Measurements from ENCODE around the gene SATB2.

Gene SATB2

DNA sequence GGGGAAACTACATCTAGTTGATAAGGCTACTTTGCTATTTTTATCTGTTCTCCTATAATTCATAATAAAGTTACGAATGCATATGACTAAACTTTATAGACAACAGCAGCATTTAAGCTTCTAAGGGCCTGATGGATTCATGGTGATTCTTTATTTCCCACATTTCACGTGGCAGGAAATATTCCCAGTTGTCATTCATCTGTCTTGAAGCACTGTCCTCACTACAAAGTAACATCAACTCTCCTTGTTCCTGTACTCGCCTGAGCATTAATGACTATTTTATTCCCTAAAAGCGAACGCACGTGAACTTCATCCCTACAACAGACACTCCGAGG lies 2.6 kb downstream of the SATB2 start:
- H3K36me3 ChIP-seq (ENCODE audit: insufficient read depth, low read length): no peaks in the 10 kb centered on the region
- no peaks in the 10 kb centered on the region for H3K27me3 ChIP-seq (ENCODE audit: insufficient read depth, low read length)
- peaks cover 27% of the 10 kb centered on the region for H3K4me1 ChIP-seq (ENCODE audit: insufficient read depth, low read length)
- peak overlapping the region; percentile 90 for H3K4me3 ChIP-seq (ENCODE audit: low read length)
- peak overlapping the region; percentile 57 for H2AFZ ChIP-seq (ENCODE audit: low read depth, low read length)
- H3K9me3 ChIP-seq (ENCODE audit: low read length): no peaks in the 10 kb centered on the region

DNA sequence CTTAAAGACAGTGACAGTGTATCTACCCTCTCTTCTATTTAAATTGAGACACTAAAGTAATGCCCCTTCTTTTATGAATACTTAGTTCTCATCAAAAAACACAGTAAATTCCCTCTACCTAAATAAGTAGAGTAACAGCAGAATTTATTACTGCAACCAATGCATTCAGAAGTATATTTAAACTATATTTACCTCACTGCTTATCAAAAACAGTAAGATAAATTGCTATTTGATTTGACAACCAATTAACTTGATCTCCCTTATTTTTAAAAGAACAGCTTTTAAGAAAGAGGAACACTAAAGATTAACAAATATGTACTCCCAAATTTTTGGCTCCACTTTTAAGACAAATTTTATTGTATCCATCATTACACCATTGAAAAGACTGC lies 4.8 kb downstream of the SATB2 start:
- H2AFZ ChIP-seq (ENCODE audit: low read depth, low read length): no peak overlapping the region
- no peaks in the 10 kb centered on the region for H3K36me3 ChIP-seq (ENCODE audit: insufficient read depth, low read length)
- no peaks in the 10 kb centered on the region for H3K27me3 ChIP-seq (ENCODE audit: insufficient read depth, low read length)
- no peaks in the 10 kb centered on the region for H3K9me3 ChIP-seq (ENCODE audit: low read length)
- H3K4me3 ChIP-seq (ENCODE audit: low read length): no peak overlapping the region
- peaks cover 25% of the 10 kb centered on the region for H3K4me1 ChIP-seq (ENCODE audit: insufficient read depth, low read length)

DNA sequence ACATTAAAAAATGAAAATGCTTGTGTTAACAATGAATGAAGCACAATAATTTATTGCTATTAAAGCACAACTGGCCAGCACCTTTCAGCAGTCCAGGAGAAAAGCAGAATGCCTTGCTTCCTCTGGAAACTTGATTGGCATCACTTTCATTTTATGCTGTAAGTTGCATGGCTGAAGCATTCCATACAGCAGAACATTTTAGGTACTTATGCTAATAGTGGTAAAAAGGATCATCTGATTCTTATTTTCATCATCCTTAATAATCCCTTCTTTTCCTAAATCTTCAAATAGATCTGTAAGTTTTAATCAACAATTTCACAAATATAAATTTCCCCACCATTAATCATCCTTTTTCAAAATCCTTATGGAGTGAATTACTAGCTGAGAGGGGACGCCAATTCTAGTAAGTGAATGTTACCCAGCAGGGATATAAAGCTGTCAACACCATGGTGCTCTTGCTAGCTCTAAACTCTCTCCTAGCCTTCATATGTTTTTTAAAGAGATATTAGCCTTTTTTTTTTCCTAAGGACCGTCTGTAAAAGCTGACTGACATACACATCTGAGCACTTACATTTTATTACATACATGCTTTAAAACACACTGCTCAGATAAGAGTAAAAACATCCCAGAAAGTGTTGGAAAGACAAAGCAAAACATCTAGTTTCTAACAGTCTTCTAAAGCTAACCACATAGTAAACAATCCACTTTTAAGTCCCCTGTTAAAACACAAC lies 5.3 kb downstream of the SATB2 start:
- Histone ChIP-seq H3K36me3 (ENCODE audit: insufficient read depth, low read length) (no peaks in the 10 kb centered on the region), H3K4me3 (ENCODE audit: low read length) (no peak overlapping the region), H2AFZ (ENCODE audit: low read depth, low read length) (no peak overlapping the region), H3K27me3 (ENCODE audit: insufficient read depth, low read length) (no peaks in the 10 kb centered on the region), H3K9me3 (ENCODE audit: low read length) (no peaks in the 10 kb centered on the region), H3K4me1 (ENCODE audit: insufficient read depth, low read length) (peaks cover 25% of the 10 kb centered on the region)

DNA sequence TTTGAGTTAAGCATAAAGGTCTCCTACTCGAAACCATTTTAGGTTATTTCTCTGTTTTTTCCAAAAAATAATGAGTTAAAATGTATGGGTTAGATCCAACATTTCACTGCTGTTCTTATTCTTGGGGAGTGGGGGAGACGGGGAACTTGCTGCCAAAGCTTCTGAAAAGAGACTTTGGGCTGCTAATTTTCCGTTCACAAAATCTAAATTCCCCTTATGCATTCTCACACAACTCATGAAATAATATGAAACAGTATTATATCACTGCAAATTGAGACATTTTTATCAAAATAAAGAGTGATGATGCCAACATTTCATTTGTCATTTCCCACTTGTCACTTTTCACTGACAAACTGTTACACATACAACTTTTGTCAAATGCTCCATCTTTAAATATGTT lies 7.8 kb downstream of the SATB2 start:
- Histone ChIP-seq H3K4me3 (ENCODE audit: low read length) (no peak overlapping the region), H3K9me3 (ENCODE audit: low read length) (no peaks in the 10 kb centered on the region), H2AFZ (ENCODE audit: low read depth, low read length) (no peak overlapping the region), H3K27me3 (ENCODE audit: insufficient read depth, low read length) (no peaks in the 10 kb centered on the region), H3K36me3 (ENCODE audit: insufficient read depth, low read length) (no peaks in the 10 kb centered on the region), H3K4me1 (ENCODE audit: insufficient read depth, low read length) (peaks cover 3% of the 10 kb centered on the region)

DNA sequence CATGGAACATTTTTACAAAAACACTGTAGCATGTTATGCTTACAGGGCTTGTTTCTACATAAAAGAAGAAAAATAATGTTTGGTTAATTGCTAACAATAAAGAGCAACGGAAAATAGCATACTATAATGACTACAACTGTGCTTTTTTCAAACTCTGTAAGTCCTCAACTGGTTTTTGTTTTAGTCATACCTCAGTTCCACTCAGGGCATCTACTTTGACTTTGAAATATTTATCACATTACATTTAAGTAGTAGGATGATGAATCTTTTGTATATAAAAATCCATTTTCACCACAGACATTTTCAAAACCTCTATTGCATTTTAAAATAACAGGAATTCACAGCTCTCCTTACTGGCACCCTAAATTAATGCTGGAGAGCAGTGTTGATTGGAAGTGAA lies 8.3 kb downstream of the SATB2 start:
- H3K9me3 ChIP-seq (ENCODE audit: low read length): no peaks in the 10 kb centered on the region
- H3K4me3 ChIP-seq (ENCODE audit: low read length): no peak overlapping the region
- H3K27me3 ChIP-seq (ENCODE audit: insufficient read depth, low read length): no peaks in the 10 kb centered on the region

DNA sequence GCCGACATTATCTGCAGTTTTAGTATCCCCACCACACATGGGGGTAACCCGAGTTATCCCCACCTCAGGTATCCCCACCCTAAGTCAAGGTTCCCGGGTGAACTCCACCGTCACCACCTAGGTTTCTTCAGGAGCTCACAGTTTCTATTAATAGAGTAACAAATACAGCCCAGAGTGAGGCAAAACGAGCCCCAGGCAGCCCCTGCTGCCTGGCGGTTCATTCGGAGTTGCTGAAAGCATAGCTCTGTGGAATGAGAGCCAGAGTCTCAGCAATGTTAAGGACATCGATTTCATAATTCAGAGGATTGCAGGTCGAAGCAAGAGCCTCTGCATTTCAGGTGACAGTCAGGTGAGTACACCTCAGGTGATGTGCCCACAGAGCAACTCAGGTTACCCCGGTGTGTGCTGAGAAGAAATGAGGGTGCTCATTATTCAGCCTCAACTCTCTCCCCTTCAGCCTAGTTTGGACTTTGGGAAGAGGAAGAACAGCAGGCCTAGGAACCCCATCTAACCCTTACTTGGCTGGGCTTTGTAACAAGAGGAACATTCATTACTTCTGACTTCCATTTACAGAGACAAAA lies 10.7 kb downstream of the SATB2 start:
- no peak overlapping the region for H2AFZ ChIP-seq (ENCODE audit: low read depth, low read length)
- H3K27me3 ChIP-seq (ENCODE audit: insufficient read depth, low read length): no peaks in the 10 kb centered on the region
- peaks cover 2% of the 10 kb centered on the region for H3K4me1 ChIP-seq (ENCODE audit: insufficient read depth, low read length)
- H3K4me3 ChIP-seq (ENCODE audit: low read length): no peak overlapping the region
- H3K9me3 ChIP-seq (ENCODE audit: low read length): no peaks in the 10 kb centered on the region
- no peaks in the 10 kb centered on the region for H3K36me3 ChIP-seq (ENCODE audit: insufficient read depth, low read length)

More for the DNA sequence above, 8.3 kb downstream of the SATB2 start:
- Histone ChIP-seq H3K36me3 (ENCODE audit: insufficient read depth, low read length) (no peaks in the 10 kb centered on the region), H3K4me1 (ENCODE audit: insufficient read depth, low read length) (peaks cover 3% of the 10 kb centered on the region), H2AFZ (ENCODE audit: low read depth, low read length) (no peak overlapping the region)

DNA sequence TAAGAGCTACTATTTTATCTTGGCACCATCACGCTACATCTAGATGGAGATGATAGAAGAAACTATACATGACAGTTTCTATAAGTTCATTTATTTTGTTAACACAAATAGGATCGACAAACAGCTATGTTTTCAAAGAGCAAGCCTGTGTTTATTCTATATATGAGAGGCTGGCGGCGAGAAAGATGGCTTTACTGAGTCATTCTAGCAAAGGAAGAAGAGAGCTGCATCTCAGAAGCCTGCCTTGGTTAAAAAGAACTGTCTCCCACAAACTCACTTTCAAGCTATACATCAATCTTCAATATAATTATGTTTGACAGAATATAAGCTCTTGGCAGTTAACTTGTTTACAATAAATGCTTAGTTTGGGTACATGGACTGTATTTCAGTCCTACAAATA lies 13.0 kb downstream of the SATB2 start:
- Histone ChIP-seq H3K36me3 (ENCODE audit: insufficient read depth, low read length) (no peaks in the 10 kb centered on the region), H3K27me3 (ENCODE audit: insufficient read depth, low read length) (no peaks in the 10 kb centered on the region), H2AFZ (ENCODE audit: low read depth, low read length) (no peak overlapping the region), H3K4me1 (ENCODE audit: insufficient read depth, low read length) (peaks cover 2% of the 10 kb centered on the region), H3K4me3 (ENCODE audit: low read length) (no peak overlapping the region), H3K9me3 (ENCODE audit: low read length) (no peaks in the 10 kb centered on the region)

DNA sequence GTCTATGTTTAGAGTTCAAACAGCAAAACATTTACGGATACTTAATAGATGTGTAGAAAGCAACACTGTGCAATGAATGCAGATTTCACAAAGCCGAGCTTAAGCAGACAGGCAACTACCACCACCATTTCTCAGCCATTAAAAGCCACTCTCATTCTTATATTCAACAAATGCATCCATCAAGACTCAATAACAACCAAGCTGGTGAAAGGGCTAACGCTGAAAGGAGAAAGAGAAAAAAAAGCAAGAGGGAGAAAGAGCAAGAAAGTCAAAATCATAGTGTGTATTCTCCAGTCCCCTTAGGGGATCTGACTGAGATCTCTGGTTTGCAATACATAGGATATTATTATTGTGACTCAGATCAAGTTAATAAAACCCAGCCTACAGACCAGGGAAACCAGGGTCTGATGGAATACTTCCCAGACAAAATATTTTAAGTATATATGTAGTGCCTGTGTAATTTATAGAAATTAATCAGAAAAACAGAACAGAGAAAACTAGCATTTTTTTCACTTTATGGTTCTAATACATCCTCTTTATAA lies 14.1 kb downstream of the SATB2 start:
- H2AFZ ChIP-seq (ENCODE audit: low read depth, low read length): no peak overlapping the region
- peaks cover 8% of the 10 kb centered on the region for H3K4me1 ChIP-seq (ENCODE audit: insufficient read depth, low read length)
- H3K4me3 ChIP-seq (ENCODE audit: low read length): no peak overlapping the region
- no peaks in the 10 kb centered on the region for H3K27me3 ChIP-seq (ENCODE audit: insufficient read depth, low read length)
- H3K9me3 ChIP-seq (ENCODE audit: low read length): no peaks in the 10 kb centered on the region
- no peaks in the 10 kb centered on the region for H3K36me3 ChIP-seq (ENCODE audit: insufficient read depth, low read length)

DNA sequence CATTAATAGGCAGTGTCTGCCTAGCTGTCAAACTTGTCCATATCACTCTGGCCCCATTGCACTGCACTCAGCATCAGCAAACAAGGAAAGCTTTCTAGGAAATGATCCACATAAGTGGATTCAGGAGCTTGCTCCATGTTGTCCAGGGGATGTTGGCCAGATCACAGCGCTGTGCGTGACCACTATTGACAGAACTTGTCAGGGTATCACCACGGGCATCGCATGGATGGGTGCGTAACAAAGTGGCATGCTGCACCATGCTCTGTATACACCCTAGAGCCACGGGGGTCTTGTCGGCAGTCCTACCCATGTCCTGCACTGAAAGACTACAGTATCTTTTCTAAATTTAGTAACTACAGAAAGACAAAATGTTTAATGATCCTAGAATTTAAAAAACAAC lies 15.6 kb downstream of the SATB2 start:
- Histone ChIP-seq H3K4me3 (ENCODE audit: low read length) (no peak overlapping the region), H3K9me3 (ENCODE audit: low read length) (no peaks in the 10 kb centered on the region), H3K27me3 (ENCODE audit: insufficient read depth, low read length) (no peaks in the 10 kb centered on the region), H2AFZ (ENCODE audit: low read depth, low read length) (no peak overlapping the region), H3K36me3 (ENCODE audit: insufficient read depth, low read length) (no peaks in the 10 kb centered on the region), H3K4me1 (ENCODE audit: insufficient read depth, low read length) (peaks cover 8% of the 10 kb centered on the region)

DNA sequence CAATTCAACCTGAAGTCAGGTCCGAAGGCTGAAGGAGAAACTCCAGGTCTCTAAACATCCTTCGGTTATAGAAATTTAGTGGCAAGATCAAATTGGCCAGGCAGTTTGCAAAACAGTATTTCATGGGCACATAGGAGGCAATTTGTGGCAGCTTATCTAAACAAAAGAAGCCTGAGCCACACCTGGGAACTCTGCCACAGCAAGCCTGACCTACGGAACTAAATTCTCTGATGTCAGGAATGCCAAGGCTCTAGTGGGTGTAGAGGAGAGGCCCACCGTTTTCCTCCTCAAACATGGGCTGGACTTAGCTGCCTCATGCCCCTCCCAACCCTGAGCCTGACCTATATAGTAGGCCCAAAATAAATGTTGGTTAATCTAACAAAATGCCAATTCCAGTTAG lies 16.0 kb downstream of the SATB2 start:
- H2AFZ ChIP-seq (ENCODE audit: low read depth, low read length): no peak overlapping the region
- H3K4me1 ChIP-seq (ENCODE audit: insufficient read depth, low read length): peaks cover 8% of the 10 kb centered on the region
- no peaks in the 10 kb centered on the region for H3K36me3 ChIP-seq (ENCODE audit: insufficient read depth, low read length)
- no peaks in the 10 kb centered on the region for H3K27me3 ChIP-seq (ENCODE audit: insufficient read depth, low read length)
- no peaks in the 10 kb centered on the region for H3K9me3 ChIP-seq (ENCODE audit: low read length)
- H3K4me3 ChIP-seq (ENCODE audit: low read length): no peak overlapping the region

DNA sequence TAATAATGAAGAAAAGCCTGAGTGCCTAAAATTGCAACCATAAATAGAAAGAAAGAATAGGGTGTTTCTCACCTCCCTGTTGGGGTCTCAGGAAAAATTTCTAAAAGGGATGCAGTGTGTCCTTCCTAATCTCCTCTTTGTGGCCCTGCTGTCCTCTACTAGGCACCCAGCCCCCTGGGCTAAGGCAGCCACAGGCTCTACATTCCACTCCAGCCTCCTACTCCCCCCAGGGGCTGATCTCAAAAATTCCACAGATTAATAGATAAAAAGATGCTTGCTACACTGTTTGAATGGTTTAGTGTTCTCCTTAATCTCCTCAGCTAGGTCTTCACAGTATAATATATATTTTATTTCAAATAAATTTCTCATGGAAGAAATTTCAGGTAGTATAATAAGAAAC lies 17.6 kb downstream of the SATB2 start:
- Histone ChIP-seq H2AFZ (ENCODE audit: low read depth, low read length) (no peak overlapping the region), H3K4me3 (ENCODE audit: low read length) (no peak overlapping the region), H3K4me1 (ENCODE audit: insufficient read depth, low read length) (peaks cover 8% of the 10 kb centered on the region), H3K36me3 (ENCODE audit: insufficient read depth, low read length) (no peaks in the 10 kb centered on the region), H3K27me3 (ENCODE audit: insufficient read depth, low read length) (no peaks in the 10 kb centered on the region), H3K9me3 (ENCODE audit: low read length) (no peaks in the 10 kb centered on the region)

DNA sequence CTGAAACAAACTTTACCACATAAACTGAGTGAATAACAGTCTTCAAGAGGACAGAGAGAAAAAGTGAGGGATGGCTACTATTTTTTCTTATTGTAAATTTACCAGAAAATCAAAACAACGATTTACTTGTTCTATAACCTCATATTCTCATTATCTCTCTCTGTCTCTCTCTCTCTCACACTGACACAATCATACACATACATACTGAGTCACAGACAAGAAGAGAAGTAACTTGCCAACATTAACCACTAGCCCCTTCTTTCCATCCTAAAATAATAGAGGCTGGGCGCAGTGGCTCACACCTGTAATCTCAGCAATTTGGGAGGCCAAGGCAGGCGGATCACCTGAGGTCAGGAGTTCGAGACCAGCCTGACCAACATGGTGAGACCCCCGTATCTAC lies 18.2 kb downstream of the SATB2 start:
- Histone ChIP-seq H3K36me3 (ENCODE audit: insufficient read depth, low read length) (no peaks in the 10 kb centered on the region), H3K9me3 (ENCODE audit: low read length) (no peaks in the 10 kb centered on the region), H2AFZ (ENCODE audit: low read depth, low read length) (no peak overlapping the region)

DNA sequence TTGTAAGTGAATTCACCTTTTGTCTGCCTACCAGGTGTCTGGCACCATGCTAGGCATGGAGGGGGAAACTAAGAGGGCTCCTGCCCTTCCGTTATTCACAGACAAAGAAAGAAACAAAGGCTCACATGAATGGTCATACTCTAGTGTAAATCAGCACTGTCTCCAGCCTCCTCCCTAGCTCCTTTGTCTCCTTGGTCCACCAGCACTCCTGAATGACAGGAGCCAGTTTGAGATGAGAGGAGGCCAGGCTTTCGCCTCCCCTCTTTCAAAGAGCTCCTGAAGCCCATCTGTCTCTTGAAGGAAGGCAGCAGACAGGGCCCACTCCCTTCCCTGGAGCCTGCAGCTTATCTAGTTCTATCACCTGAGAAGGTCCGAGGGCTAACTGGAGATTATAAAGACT lies 18.7 kb downstream of the SATB2 start:
- Histone ChIP-seq H3K9me3 (ENCODE audit: low read length) (no peaks in the 10 kb centered on the region), H2AFZ (ENCODE audit: low read depth, low read length) (no peak overlapping the region), H3K36me3 (ENCODE audit: insufficient read depth, low read length) (no peaks in the 10 kb centered on the region), H3K4me3 (ENCODE audit: low read length) (no peak overlapping the region), H3K27me3 (ENCODE audit: insufficient read depth, low read length) (no peaks in the 10 kb centered on the region), H3K4me1 (ENCODE audit: insufficient read depth, low read length) (peaks cover 8% of the 10 kb centered on the region)

More for the DNA sequence above, 18.2 kb downstream of the SATB2 start:
- no peaks in the 10 kb centered on the region for H3K27me3 ChIP-seq (ENCODE audit: insufficient read depth, low read length)
- no peak overlapping the region for H3K4me3 ChIP-seq (ENCODE audit: low read length)
- peaks cover 8% of the 10 kb centered on the region for H3K4me1 ChIP-seq (ENCODE audit: insufficient read depth, low read length)

DNA sequence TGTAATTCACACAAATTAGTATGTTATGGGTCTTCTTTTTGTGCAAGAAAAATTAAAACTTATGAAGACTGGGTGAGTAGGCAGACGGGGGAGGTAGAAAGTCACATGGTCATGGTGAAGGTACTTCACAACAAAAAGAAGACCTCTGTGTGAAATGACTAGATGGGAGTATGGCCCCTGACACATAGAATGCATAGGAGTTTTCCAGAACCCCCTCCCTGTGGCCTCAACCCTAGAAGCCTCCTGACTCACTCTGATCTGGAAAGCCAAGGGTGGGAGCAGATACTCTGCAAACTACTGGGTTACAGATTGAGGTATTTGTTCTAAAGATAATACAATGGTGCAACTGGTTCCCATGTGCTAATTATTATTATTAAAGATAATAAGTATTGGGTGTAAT lies 23.2 kb downstream of the SATB2 start:
- Histone ChIP-seq H2AFZ (ENCODE audit: low read depth, low read length) (no peak overlapping the region), H3K36me3 (ENCODE audit: insufficient read depth, low read length) (no peaks in the 10 kb centered on the region), H3K4me1 (ENCODE audit: insufficient read depth, low read length) (peaks cover 10% of the 10 kb centered on the region), H3K27me3 (ENCODE audit: insufficient read depth, low read length) (no peaks in the 10 kb centered on the region), H3K4me3 (ENCODE audit: low read length) (no peak overlapping the region), H3K9me3 (ENCODE audit: low read length) (no peaks in the 10 kb centered on the region)

Measured in neuron (in vitro differentiated cells).